Measurements from ENCODE around the gene ANXA4.

Gene ANXA4

DNA sequence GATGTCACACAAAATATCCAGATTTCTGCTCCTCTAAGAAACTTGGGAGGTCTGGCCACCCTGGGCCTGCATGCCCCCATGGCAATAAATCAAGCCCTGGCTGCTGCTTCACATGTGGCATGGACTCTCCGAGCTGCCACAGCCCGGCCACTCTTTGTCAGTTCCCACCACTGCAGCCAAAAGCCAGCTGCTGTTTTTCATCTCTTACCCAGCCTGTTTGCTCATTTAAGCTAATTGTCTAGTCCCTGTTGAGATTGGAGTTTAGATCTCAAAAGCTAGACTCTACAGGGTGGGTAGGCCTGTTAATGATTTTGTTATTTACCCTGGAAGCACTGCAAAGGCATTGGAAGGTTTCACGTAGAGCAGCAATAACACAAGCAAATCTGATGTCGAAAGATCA is 20.9 kb upstream of the ANXA4 start:
- TF ChIP-seq, protein P1, sequence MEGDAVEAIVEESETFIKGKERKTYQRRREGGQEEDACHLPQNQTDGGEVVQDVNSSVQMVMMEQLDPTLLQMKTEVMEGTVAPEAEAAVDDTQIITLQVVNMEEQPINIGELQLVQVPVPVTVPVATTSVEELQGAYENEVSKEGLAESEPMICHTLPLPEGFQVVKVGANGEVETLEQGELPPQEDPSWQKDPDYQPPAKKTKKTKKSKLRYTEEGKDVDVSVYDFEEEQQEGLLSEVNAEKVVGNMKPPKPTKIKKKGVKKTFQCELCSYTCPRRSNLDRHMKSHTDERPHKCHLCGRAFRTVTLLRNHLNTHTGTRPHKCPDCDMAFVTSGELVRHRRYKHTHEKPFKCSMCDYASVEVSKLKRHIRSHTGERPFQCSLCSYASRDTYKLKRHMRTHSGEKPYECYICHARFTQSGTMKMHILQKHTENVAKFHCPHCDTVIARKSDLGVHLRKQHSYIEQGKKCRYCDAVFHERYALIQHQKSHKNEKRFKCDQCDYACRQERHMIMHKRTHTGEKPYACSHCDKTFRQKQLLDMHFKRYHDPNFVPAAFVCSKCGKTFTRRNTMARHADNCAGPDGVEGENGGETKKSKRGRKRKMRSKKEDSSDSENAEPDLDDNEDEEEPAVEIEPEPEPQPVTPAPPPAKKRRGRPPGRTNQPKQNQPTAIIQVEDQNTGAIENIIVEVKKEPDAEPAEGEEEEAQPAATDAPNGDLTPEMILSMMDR (IDR thresholded peaks at IDR 0.05; ENCODE audit: low read depth, low read length), result no peak
- no peak overlapping the region for H3K4me3 ChIP-seq (ENCODE audit: low read depth, low read length)

DNA sequence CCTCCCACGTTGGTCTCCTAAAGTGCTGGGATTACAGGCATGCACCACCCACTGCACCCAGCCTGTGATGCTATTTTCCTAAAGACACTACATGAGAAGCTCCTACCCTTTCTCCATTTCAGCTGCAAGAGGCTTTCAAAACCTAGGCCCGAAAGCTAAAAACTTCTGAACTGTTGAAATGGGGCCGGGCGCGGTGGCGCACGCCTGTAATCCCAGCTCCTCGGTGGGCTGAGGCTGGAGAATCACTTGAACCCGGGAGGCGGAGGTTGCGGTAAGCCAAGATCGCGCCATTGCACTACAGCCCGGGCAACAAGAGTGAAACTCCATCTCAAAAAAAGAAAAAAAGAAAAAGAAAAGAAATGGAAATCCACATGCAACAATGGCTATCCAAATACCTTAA is 18.1 kb upstream of the ANXA4 start:
- H3K4me3 ChIP-seq (ENCODE audit: low read depth, low read length), result no peak overlapping the region
- TF ChIP-seq, protein P1 (IDR thresholded peaks at IDR 0.05; ENCODE audit: low read depth, low read length), result no peak

DNA sequence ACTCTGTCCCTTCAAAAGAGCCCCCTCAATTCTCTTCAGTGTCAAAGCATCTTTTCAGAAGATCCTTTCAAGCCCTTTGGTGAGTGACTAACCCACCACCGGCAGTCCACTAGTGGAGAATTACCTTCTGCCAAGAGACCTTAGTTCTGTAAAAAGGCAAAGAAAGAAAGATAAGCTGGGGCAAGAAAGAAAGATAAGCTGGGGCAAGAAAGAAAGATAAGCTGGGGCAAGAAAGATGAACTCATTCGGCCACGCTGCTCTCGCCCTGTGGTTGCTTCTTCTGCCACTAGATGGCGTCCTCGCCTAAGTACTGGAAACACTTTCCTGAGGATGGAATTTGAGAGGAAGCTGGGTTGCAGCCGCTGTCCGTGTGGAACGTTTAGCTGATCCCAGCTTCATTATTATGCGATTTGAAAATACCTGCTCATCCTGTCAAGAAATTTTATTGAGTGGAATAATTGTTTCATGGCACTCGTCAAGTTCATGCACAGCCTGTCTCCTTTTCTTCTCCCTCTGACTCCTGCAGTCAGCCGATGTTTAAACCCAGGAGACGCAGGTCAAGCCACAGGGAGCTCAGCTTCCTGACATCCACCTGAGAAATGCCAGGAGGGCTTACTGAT is 17.3 kb upstream of the ANXA4 start:
- TF ChIP-seq, protein P1 (IDR thresholded peaks at IDR 0.05; ENCODE audit: low read depth, low read length), result peak; percentile 70
- peak overlapping the region; percentile 43; the same call in 1 of the 2 replicates for H3K4me3 ChIP-seq (ENCODE audit: low read depth, low read length)

DNA sequence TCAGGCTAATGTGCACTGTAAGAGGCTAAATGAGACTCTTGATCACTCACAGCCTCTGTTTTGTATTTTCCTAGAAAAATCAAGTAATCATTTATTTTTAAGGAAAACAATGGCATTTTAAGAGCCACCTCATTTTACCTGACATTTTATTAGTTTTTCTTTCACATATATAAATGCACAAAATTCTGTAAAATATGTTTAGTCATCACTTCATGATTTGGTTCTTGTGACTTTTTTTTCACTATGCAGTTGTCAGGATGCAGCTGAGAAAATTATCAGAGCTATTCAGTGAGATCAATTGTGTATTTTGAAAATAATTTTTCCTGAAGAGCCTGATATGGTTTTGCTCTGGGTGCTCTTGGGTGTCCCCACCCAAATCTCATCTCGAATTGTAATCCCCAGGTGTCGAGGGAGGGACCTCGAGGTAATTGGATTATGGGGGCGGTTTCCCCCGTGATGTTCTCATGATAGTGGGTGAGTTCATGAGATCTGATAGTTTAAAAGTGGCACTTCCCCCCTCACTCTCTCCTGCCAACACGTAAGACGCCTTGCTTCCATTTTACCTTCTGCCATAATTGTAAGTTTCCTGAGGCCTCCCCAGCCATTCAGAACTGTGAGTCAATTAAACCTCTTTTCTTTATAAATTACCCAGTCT is 16.1 kb upstream of the ANXA4 start:
- TF ChIP-seq, protein P1 (IDR thresholded peaks at IDR 0.05; ENCODE audit: low read depth, low read length), result no peak
- H3K4me3 ChIP-seq (ENCODE audit: low read depth, low read length), result no peak overlapping the region

GRCh38 chr2:69729266-69729665 is 12.7 kb upstream of the ANXA4 start:
- TF ChIP-seq, protein P1 (IDR thresholded peaks at IDR 0.05; ENCODE audit: low read depth, low read length), result no peak
- no peak overlapping the region for H3K4me3 ChIP-seq (ENCODE audit: low read depth, low read length)

DNA sequence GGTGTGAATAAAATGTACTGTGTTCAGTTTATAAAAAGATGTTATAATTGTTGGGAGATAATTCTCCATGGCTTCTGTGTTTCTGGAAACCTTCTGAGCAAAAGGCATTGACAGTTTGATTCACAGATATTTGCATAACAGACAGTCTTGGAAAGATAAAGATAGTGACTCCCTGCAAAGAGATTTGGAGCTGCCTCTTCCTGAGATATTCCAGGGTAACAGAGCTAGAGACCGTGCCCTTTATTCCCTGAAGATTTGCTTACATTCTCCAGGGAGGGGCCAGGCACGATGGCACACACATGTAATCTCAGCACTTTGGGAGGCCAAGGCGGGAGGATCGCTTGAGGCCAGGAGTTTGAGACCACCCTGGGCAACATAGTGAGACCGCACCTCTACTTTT is 12.2 kb upstream of the ANXA4 start:
- TF ChIP-seq, protein P1 (IDR thresholded peaks at IDR 0.05; ENCODE audit: low read depth, low read length), result no peak
- no peak overlapping the region for H3K4me3 ChIP-seq (ENCODE audit: low read depth, low read length)

GRCh38 chr2:69731147-69731970 is 10.6 kb upstream of the ANXA4 start:
- TF ChIP-seq, protein P1 (IDR thresholded peaks at IDR 0.05; ENCODE audit: low read depth, low read length), result no peak
- no peak overlapping the region for H3K4me3 ChIP-seq (ENCODE audit: low read depth, low read length)
